ENCODE measurements around the gene TMEM242. TPM values are rescaled to one million over a fixed set of nuclear protein-coding genes. Genes with fewer than 3 reads are reported as not detected.

TMEM242 gene
- total and polyA plus RNA-seq, 8 donors = 3.4 to 6.2 (median 4.5) TPM

GRCh38 chr6:157273756-157274470 lies 49.4 kb downstream of the TMEM242 start:
- 33 to 35% methylated on average over 30 of the region's 30 CpGs for WGBS, 2 donors
- peak overlapping the region in 1 of 4 donors; percentile 52 for H3K27ac ChIP-seq
- no peaks in the 10 kb centered on the region for H3K9me3 ChIP-seq
- H3K27me3 ChIP-seq = no peaks in the 10 kb centered on the region
- DNase-seq (peak in 1 of 6 donors; percentile 35), FAIRE-seq (no peak), ATAC-seq (peak in 3 of 4 donors; percentile 6 to 54 (median 46))
- peak overlapping the region; percentile 41 to 82 (median 60) for H3K4me3 ChIP-seq
- H3K36me3 ChIP-seq = no peaks in the 10 kb centered on the region
- TF ChIP-seq, protein P1, sequence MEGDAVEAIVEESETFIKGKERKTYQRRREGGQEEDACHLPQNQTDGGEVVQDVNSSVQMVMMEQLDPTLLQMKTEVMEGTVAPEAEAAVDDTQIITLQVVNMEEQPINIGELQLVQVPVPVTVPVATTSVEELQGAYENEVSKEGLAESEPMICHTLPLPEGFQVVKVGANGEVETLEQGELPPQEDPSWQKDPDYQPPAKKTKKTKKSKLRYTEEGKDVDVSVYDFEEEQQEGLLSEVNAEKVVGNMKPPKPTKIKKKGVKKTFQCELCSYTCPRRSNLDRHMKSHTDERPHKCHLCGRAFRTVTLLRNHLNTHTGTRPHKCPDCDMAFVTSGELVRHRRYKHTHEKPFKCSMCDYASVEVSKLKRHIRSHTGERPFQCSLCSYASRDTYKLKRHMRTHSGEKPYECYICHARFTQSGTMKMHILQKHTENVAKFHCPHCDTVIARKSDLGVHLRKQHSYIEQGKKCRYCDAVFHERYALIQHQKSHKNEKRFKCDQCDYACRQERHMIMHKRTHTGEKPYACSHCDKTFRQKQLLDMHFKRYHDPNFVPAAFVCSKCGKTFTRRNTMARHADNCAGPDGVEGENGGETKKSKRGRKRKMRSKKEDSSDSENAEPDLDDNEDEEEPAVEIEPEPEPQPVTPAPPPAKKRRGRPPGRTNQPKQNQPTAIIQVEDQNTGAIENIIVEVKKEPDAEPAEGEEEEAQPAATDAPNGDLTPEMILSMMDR (IDR thresholded peaks at IDR 0.05) = no peak
- intact Hi-C loops (cut with DNase I) = no loop called here
- no peaks in the 10 kb centered on the region for H3K4me1 ChIP-seq

GRCh38 chr6:157272866-157273755 lies 50.2 kb downstream of the TMEM242 start:
- H3K4me3 ChIP-seq = no peak overlapping the region
- intact Hi-C loops (cut with DNase I) = no loop called here
- DNase-seq (no peak), ATAC-seq (no peak), FAIRE-seq (no peak)
- H3K4me1 ChIP-seq = no peaks in the 10 kb centered on the region
- no peaks in the 10 kb centered on the region for H3K27me3 ChIP-seq
- TF ChIP-seq, protein P1 (IDR thresholded peaks at IDR 0.05) = no peak
- 83 to 87% methylated on average over 19 of the region's 19 CpGs for WGBS, 2 donors
- H3K27ac ChIP-seq = no peak overlapping the region
- no peaks in the 10 kb centered on the region for H3K9me3 ChIP-seq
- H3K36me3 ChIP-seq = no peaks in the 10 kb centered on the region

GRCh38 chr6:157272372-157272771 lies 50.9 kb downstream of the TMEM242 start:
- Histone ChIP-seq H3K4me1 (no peaks in the 10 kb centered on the region), H3K27ac (no peak overlapping the region), H3K9me3 (no peaks in the 10 kb centered on the region), H3K27me3 (no peaks in the 10 kb centered on the region), H3K36me3 (no peaks in the 10 kb centered on the region), H3K4me3 (no peak overlapping the region)
- DNase-seq (no peak), ATAC-seq (no peak), FAIRE-seq (no peak)
- intact Hi-C loops (cut with DNase I) = no loop called here
- TF ChIP-seq, protein P1 (IDR thresholded peaks at IDR 0.05) = no peak
- WGBS, 2 donors = 78 to 91% methylated on average over 7 of the region's 7 CpGs

DNA sequence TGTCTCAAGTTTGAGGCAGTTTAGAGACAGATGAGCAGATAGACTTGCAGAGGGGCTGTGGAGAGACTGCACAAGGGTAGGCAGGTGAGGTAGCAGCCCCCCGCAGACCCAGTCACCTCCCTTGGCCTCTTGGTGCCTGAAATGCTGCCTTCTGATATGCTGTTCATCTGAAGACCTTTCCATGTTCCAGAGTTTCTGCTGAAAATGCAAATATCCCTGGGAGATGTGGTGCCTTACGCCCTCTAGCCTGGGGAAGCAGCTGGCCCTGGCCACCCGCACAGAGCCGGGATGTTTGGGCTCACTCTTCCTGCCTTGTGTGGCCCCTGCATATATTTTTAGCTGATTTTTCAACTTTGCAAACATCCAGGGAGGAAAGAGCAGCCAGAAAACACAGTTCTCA lies 51.4 kb downstream of the TMEM242 start:
- no peaks in the 10 kb centered on the region for H3K27me3 ChIP-seq
- no peaks in the 10 kb centered on the region for H3K9me3 ChIP-seq
- DNase-seq (no peak), FAIRE-seq (no peak), ATAC-seq (no peak)
- TF ChIP-seq, protein P1 (IDR thresholded peaks at IDR 0.05) = no peak
- WGBS, 2 donors = 87 to 94% methylated on average over 4 of the region's 4 CpGs
- H3K4me1 ChIP-seq = no peaks in the 10 kb centered on the region
- H3K27ac ChIP-seq = no peak overlapping the region
- intact Hi-C loops (cut with DNase I) = no loop called here
- H3K4me3 ChIP-seq = no peak overlapping the region
- no peaks in the 10 kb centered on the region for H3K36me3 ChIP-seq
